SK-N-SH (cell line): ENCODE data around the gene CLIC3. TPM values are rescaled to one million over a fixed set of nuclear protein-coding genes. Genes with fewer than 3 reads are reported as not detected.

Experiments used
- CTCF ChIA-PET: fragments of 300-600, 350-600 bp; formaldehyde crosslinking; extraction: SDS; loops from one replicate; lab custom pipeline; 2021; lab: Yijun Ruan, JAX
- POLR2A ChIA-PET: fragments of 350-600 bp; sonication (Branson Sonifier 250); formaldehyde crosslinking; extraction: SDS; loops from one replicate; lab custom pipeline; 2020; ENCODE audit warnings: antibody characterized with exemption, inconsistent platforms; lab: Yijun Ruan, JAX
- DNase-seq: peaks from one replicate; pipeline ENCODE4 v3.0.0; 2012
- H2AFZ ChIP-seq: fragments of 200-600 bp; sonication (generic); 2 replicates; pipeline ENCODE4 v1.8.1; 2016; ENCODE audit warnings: antibody characterized with exemption, mild to moderate bottlenecking, low read depth
- H3F3A ChIP-seq: fragments of 200-600 bp; sonication (generic); replicated peaks from 2 replicates; pipeline ENCODE3; 2016; ENCODE audit warnings: antibody characterized with exemption, mild to moderate bottlenecking; ENCODE audit not compliant: insufficient read depth
- H3K27ac ChIP-seq, 2 experiments: fragments of 200-500 bp in 1 of 2; fragments of 200-600 bp in 1 of 2; sonication (Bioruptor generic) in 1 of 2; sonication (generic), shearing (Covaris generic) in 1 of 2; 2 replicates each; pipeline versions ENCODE4 v1.5.1 to v1.6.1; 2014 to 2016; ENCODE audit warnings: low read depth in 2 of 2, inconsistent platforms in 1 of 2, low read length in 1 of 2, mild to moderate bottlenecking in 1 of 2, mixed read lengths in 1 of 2
- H3K27me3 ChIP-seq: fragments of 200-600 bp; sonication (generic), shearing (Covaris generic); 2 replicates; pipeline ENCODE4 v1.6.1; 2016; ENCODE audit warnings: mixed run types; ENCODE audit not compliant: insufficient read depth
- H3K36me3 ChIP-seq, 2 experiments: fragments of 200-500 bp in 1 of 2; fragments of 200-600 bp in 1 of 2; sonication (Bioruptor generic) in 1 of 2; sonication (generic) in 1 of 2; replicated peaks in 1 of 2; 2 replicates each; pipeline versions ENCODE3 to v1.5.1; 2014 to 2016; ENCODE audit warnings: low read length in 1 of 2, mild to moderate bottlenecking in 1 of 2; ENCODE audit not compliant: insufficient read depth in 2 of 2, control insufficient read depth in 1 of 2
- H3K4me1 ChIP-seq, 2 experiments: fragments of 200-500 bp in 1 of 2; fragments of 200-600 bp in 1 of 2; sonication (Bioruptor generic) in 1 of 2; sonication (generic), shearing (Covaris generic) in 1 of 2; 2 replicates each; pipeline versions ENCODE4 v1.5.1 to v1.6.1; 2014 to 2016; ENCODE audit warnings: low read depth in 1 of 2, low read length in 1 of 2, mixed run types in 1 of 2; ENCODE audit not compliant: insufficient read depth in 2 of 2, control insufficient read depth in 1 of 2
- H3K4me2 ChIP-seq: fragments of 200-600 bp; sonication (generic), shearing (Covaris generic); 2 replicates; pipeline ENCODE4 v1.6.1; 2017; ENCODE audit warnings: mixed run types
- H3K4me3 ChIP-seq, 2 experiments: fragments of 200-500 bp in 1 of 2; fragments of 200-600 bp in 1 of 2; sonication (Bioruptor generic) in 1 of 2; sonication (generic), shearing (Covaris generic) in 1 of 2; 2 replicates each; pipeline versions ENCODE4 v1.5.1 to v1.8.1; 2014 to 2016; ENCODE audit warnings: low read depth in 2 of 2, inconsistent platforms in 1 of 2, low read length in 1 of 2, mild to moderate bottlenecking in 1 of 2, mixed read lengths in 1 of 2, moderate library complexity in 1 of 2
- H3K79me2 ChIP-seq: fragments of 200-600 bp; sonication (generic); 2 replicates; pipeline ENCODE4 v1.8.1; 2017; ENCODE audit warnings: mild to moderate bottlenecking; ENCODE audit not compliant: insufficient read depth
- H3K9ac ChIP-seq: fragments of 200-600 bp; sonication (generic); 2 replicates; pipeline ENCODE4 v1.6.1; 2017; ENCODE audit warnings: mixed run types
- H3K9me2 ChIP-seq: fragments of 200-600 bp; sonication (generic); 2 replicates; pipeline ENCODE4 v1.6.1; 2017; ENCODE audit warnings: mixed run types
- H3K9me3 ChIP-seq: fragments of 200-600 bp; sonication (generic); 2 replicates; pipeline ENCODE4 v1.6.1; 2017; ENCODE audit warnings: mixed run types, mild to moderate bottlenecking, moderate library complexity
- H4K20me1 ChIP-seq: fragments of 200-600 bp; sonication (generic); 2 replicates; pipeline ENCODE4 v1.6.1; 2017; ENCODE audit warnings: mild to moderate bottlenecking, mixed run types; ENCODE audit not compliant: insufficient read depth
- CTCF ChIP-seq: fragments of 200-600 bp; sonication (generic); IDR thresholded peaks from 2 replicates; pipeline ENCODE4 v1.6.1; 2017; ENCODE audit warnings: antibody characterized with exemption, mild to moderate bottlenecking, moderate library complexity
- ELF1 ChIP-seq: IDR thresholded peaks from 2 replicates; pipeline ENCODE4 v1.4.0; 2012
- FOXJ3 ChIP-seq: sonication (generic); formaldehyde crosslinking; IDR thresholded peaks from 2 replicates; pipeline ENCODE4 v1.5.1; 2020; ENCODE audit warnings: mild to moderate bottlenecking, missing genetic modification reagents
- FOXM1 ChIP-seq: IDR thresholded peaks from 2 replicates; pipeline ENCODE4 v1.4.0; 2012; ENCODE audit warnings: low read depth, mild to moderate bottlenecking
- GABPA ChIP-seq: IDR thresholded peaks from 2 replicates; pipeline ENCODE4 v1.4.0; 2012; ENCODE audit warnings: low read depth, mild to moderate bottlenecking
- JUND ChIP-seq: IDR thresholded peaks from 2 replicates; pipeline ENCODE4 v1.4.0; 2012
- MXI1 ChIP-seq: IDR thresholded peaks from 2 replicates; pipeline ENCODE4 v1.6.1; 2012; ENCODE audit warnings: mild to moderate bottlenecking, low read depth, low read length, improper control_type of control experiment
- NRF1 ChIP-seq: IDR thresholded peaks from 2 replicates; pipeline ENCODE4 v1.6.1; 2012; ENCODE audit warnings: low read depth, mild to moderate bottlenecking, low read length
- RXRA ChIP-seq: IDR thresholded peaks from 2 replicates; pipeline ENCODE4 v1.4.0; 2012; ENCODE audit warnings: low read depth, mild to moderate bottlenecking, borderline replicate concordance
- SIN3A ChIP-seq: IDR thresholded peaks from 2 replicates; pipeline ENCODE4 v1.6.1; 2012; ENCODE audit warnings: low read depth, mild to moderate bottlenecking, low read length, moderate library complexity, borderline replicate concordance
- TAF1 ChIP-seq: IDR thresholded peaks from 2 replicates; pipeline ENCODE4 v1.6.1; 2012; ENCODE audit warnings: low read depth, mild to moderate bottlenecking, low read length, moderate library complexity, borderline replicate concordance
- TCF12 ChIP-seq: IDR thresholded peaks from 2 replicates; pipeline ENCODE4 v1.4.0; 2012
- TEAD4 ChIP-seq: IDR thresholded peaks from 2 replicates; pipeline ENCODE4 v1.4.0; 2012; ENCODE audit warnings: mild to moderate bottlenecking, borderline replicate concordance; ENCODE audit not compliant: insufficient read depth
- USF2 ChIP-seq: fragments of 150-350 bp; IDR thresholded peaks from 2 replicates; pipeline ENCODE4 v1.6.1; 2017; ENCODE audit warnings: antibody characterized with exemption, low read length, low read depth, borderline replicate concordance
- WGBS: methylation state at CpG from one replicate; pipeline ENCODE4 v1.1.6; 2017; ENCODE audit warnings: low lambda C conversion rate; 5-methylcytosine and 5-hydroxymethylcytosine counted together
- polyA plus RNA-seq, 3 experiments: library from polyadenylated mRNA; depleted of rRNA; stranded (reverse); fragments of >200 nt; gene quantifications; 2 replicates each; pipeline ENCODE4 v1.2.3, GENCODE V29; 2012
- TF ChIP-seq, protein P1 (sequence below): IDR thresholded peaks from 2 replicates; pipeline ENCODE4 v1.4.0; 2012; ENCODE audit warnings: low read depth, borderline replicate concordance

CLIC3 gene
- polyA plus RNA-seq, 1 of the 3 experiments (the other 2 are of a cell fraction) = 1.0 TPM

GRCh38 chr9:136997371-136997770, 1.0 kb upstream of the CLIC3 start:
- Histone ChIP-seq H3F3A (no peaks in the 10 kb centered on the region), H4K20me1 (0 out of 2 replicates have a peak, but pooled peaks cover 3% of the 10 kb centered on the region), H3K27me3 (no peaks in the 10 kb centered on the region), H3K27ac (no peak overlapping the region), H3K4me2 (no peak overlapping the region), H3K36me3 (peaks cover 0 to 7% of the 10 kb centered on the region in 2 experiments), H3K4me1 (peaks cover 9 to 24% of the 10 kb centered on the region in 2 experiments; a peak in 3 of 4 replicates), H3K4me3 (no peak overlapping the region), H3K9me3 (no peaks in the 10 kb centered on the region), H3K9me2 (no peaks in the 10 kb centered on the region), H3K9ac (no peak overlapping the region), H2AFZ (no peak overlapping the region), H3K79me2 (peaks cover 18% of the 10 kb centered on the region; the same call in 1 of the 2 replicates)
- WGBS = 98% methylated on average over 5 of the region's 10 CpGs
- CTCF ChIA-PET = interaction anchor here (1.4 to 6.8 kb wide), 4 partner anchors 31 to 210 kb away, joined by 3 to 68 read pairs (median 8); partner anchors contain the start of genes ABCA2 and FUT7
- POLR2A ChIA-PET = interaction anchor here (1.4 kb wide), 1 partner anchor 53 kb away, joined by 3 read pairs; the partner anchor contains the start of gene FBXW5
- no peak for DNase-seq
- TF ChIP-seq TEAD4 = no peak
- no peak for TF ChIP-seq MXI1
- no peak for TF ChIP-seq NRF1
- TF ChIP-seq FOXJ3 (CRISPR knock-in tag) = no peak
- TF ChIP-seq RXRA = no peak
- TF ChIP-seq, protein P1, sequence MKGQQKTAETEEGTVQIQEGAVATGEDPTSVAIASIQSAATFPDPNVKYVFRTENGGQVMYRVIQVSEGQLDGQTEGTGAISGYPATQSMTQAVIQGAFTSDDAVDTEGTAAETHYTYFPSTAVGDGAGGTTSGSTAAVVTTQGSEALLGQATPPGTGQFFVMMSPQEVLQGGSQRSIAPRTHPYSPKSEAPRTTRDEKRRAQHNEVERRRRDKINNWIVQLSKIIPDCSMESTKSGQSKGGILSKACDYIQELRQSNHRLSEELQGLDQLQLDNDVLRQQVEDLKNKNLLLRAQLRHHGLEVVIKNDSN = no peak
- TF ChIP-seq FOXM1 = no peak
- no peak for TF ChIP-seq CTCF
- no peak for TF ChIP-seq SIN3A
- TF ChIP-seq GABPA = no peak
- TF ChIP-seq TCF12 = no peak

GRCh38 chr9:136995772-136996311, 526 bp downstream of the CLIC3 start:
- Histone ChIP-seq H3K4me2 (peak overlapping the region; percentile 55), H3K79me2 (peaks cover 18% of the 10 kb centered on the region; the same call in 1 of the 2 replicates), H2AFZ (no peak overlapping the region), H3K9me2 (no peaks in the 10 kb centered on the region), H4K20me1 (0 out of 2 replicates have a peak, but pooled peaks cover 3% of the 10 kb centered on the region), H3K9ac (no peak overlapping the region), H3F3A (no peaks in the 10 kb centered on the region), H3K27ac (no peak overlapping the region), H3K27me3 (no peaks in the 10 kb centered on the region), H3K36me3 (peaks cover 0 to 7% of the 10 kb centered on the region in 2 experiments), H3K9me3 (no peaks in the 10 kb centered on the region), H3K4me1 (peaks cover 9 to 24% of the 10 kb centered on the region in 2 experiments; a peak in 3 of 4 replicates), H3K4me3 (no peak overlapping the region)
- TF ChIP-seq USF2 (no peak), MXI1 (no peak), ELF1 (0 out of 2 replicates have a peak, but pooled peaks have one; percentile 1), JUND (no peak), TAF1 (no peak), GABPA (no peak)
- WGBS = 53% methylated on average over 3 of the region's 12 CpGs
- DNase-seq = no peak
- ChIA-PET CTCF (interaction anchor here (0.9 to 6.8 kb wide), 6 partner anchors 33 to 68 kb away, joined by 3 to 68 read pairs (median 8); partner anchors contain the start of genes ABCA2, FBXW5, FUT7 and LCN12), POLR2A (interaction anchor here (0.6 to 1.4 kb wide), 5 partner anchors 12 to 60 kb away, joined by 3 read pairs; partner anchors contain the start of gene FBXW5)
